Ovary (tissue), 9 donors: Measurements from ENCODE around the gene TAS2R39. TPM values are rescaled to one million over a fixed set of nuclear protein-coding genes. Genes with fewer than 3 reads are reported as not detected.

ENCODE experiments used
- DNase-seq, 5 donors: peaks; one replicate each; pipeline ENCODE4 v3.0.0-alpha.2; 2019 to 2020
- H3K27ac ChIP-seq, 2 donors: fragments of 200-600 bp; one replicate each; pipeline versions ENCODE4 v1.5.1 to v1.8.0; 2019 to 2022
- H3K27me3 ChIP-seq: fragments of 200-600 bp; one replicate; pipeline ENCODE4 v1.8.0; 2022
- H3K36me3 ChIP-seq: fragments of 200-600 bp; sonication (generic); one replicate; pipeline ENCODE4 v1.5.1; 2019
- H3K4me1 ChIP-seq: one replicate; pipeline ENCODE4 v1.8.1; 2013; ENCODE audit warnings: mild to moderate bottlenecking, moderate library complexity; ENCODE audit not compliant: insufficient read depth
- H3K4me3 ChIP-seq: fragments of 200-600 bp; sonication (generic); one replicate; pipeline ENCODE4 v1.5.1; 2017
- H3K9me3 ChIP-seq, 2 donors: fragments of 200-600 bp in 1 of 2; sonication (generic) in 1 of 2; one replicate each; pipeline versions ENCODE4 v1.5.1 to v1.8.1; 2013 to 2019; ENCODE audit warnings: mild to moderate bottlenecking in 1 of 2, moderate library complexity in 1 of 2
- EP300 ChIP-seq: sonication (generic); formaldehyde crosslinking; IDR thresholded peaks from one replicate; pipeline ENCODE4 v1.6.1; 2017; ENCODE audit warnings: antibody characterized with exemption
- POLR2A ChIP-seq: fragments of 450-650 bp; IDR thresholded peaks from one replicate; pipeline ENCODE4 v1.6.1; 2017; ENCODE audit warnings: antibody characterized with exemption, mild to moderate bottlenecking, moderate library complexity
- WGBS, 3 donors: extraction: QIAGEN DNeasy Blood & Tissue Kit in 1 of 3; methylation state at CpG; one replicate each; pipeline versions ENCODE4 v1.1.5 to v1.1.7; 2013 to 2017; 5-methylcytosine and 5-hydroxymethylcytosine counted together
- intact Hi-C, 4 donors: fragments of 100-400 bp; cut with DNase I; formaldehyde crosslinking; loops; one replicate each; pipeline versions ENCODE4 v1.11.0 to v1.15.1; 2022 to 2023
- polyA plus RNA-seq, 2 donors: library from polyadenylated mRNA; stranded (reverse); fragments of 200-250 nt in 1 of 2; fragments of 350-450 nt in 1 of 2; fragmentation: Illumina TruSeq in 1 of 2; extraction: RNeasy Lipid Tissue Mini Kit (QIAGEN cat#74804) in 1 of 2; gene quantifications; one replicate each; pipeline ENCODE4 v1.2.3, GENCODE V29; 2013 to 2014
- total RNA-seq, 7 donors: library from RNA; depleted of rRNA in 2 of 7; stranded (reverse); fragments of >200 nt in 2 of 7; fragmentation: NEBNext Ultra II Directional in 3 of 7; extraction: Animal tissue kit (Norgen Biotek cat#: 25700) in 3 of 7; gene quantifications; one replicate each; pipeline versions ENCODE4 v1.1.0 to v1.2.4, GENCODE V29; 2016 to 2023
- TF ChIP-seq, protein P1 (sequence below), 3 donors: fragments of 450-650 bp in 2 of 3; fragments of 200-600 bp in 1 of 3; IDR thresholded peaks; one replicate each; pipeline versions ENCODE4 v1.5.1 to v1.8.0; 2016 to 2022; ENCODE audit warnings: antibody characterized with exemption in 3 of 3, mild to moderate bottlenecking in 1 of 3
- donor health status: DM: no; HTN: no; CAD: no; lungs with moderate emphysema.
- donor health status: DM: no; HTN: no; CAD: no.
- donor health status: Bipolar disorder and iron deficiency.
- donor health status: DM: yes; HTN: yes; CAD: no.
- donor health status: DM: no; HTN: no; CAD: no.
- donor health status: DM: yes; HTN: yes; CAD: no.

The TAS2R39 gene
- total and polyA plus RNA-seq, 9 donors: not detected

DNA sequence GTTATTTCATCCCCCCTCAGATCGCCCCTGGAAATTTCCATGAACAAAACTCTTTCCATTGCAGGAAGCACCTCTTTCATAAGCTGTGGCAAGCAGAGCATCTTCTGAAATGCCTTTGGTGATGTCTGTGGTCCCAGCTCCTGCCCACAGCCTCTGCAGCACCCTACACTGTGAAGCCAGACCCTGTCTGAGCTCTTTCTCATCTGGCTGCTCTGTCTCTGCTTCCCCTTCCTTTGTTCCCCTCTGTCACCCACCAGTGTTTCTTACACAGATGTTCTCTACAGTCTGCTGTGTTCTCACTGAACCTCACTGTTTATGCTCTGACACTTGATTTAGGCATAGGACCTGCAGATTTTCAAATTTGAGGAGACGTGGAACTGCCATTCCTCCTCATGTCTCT is 1.9 kb upstream of the TAS2R39 start:
- no peaks in the 10 kb centered on the region for H3K27me3 ChIP-seq
- H3K27ac ChIP-seq: no peak overlapping the region
- TF ChIP-seq, protein P1, sequence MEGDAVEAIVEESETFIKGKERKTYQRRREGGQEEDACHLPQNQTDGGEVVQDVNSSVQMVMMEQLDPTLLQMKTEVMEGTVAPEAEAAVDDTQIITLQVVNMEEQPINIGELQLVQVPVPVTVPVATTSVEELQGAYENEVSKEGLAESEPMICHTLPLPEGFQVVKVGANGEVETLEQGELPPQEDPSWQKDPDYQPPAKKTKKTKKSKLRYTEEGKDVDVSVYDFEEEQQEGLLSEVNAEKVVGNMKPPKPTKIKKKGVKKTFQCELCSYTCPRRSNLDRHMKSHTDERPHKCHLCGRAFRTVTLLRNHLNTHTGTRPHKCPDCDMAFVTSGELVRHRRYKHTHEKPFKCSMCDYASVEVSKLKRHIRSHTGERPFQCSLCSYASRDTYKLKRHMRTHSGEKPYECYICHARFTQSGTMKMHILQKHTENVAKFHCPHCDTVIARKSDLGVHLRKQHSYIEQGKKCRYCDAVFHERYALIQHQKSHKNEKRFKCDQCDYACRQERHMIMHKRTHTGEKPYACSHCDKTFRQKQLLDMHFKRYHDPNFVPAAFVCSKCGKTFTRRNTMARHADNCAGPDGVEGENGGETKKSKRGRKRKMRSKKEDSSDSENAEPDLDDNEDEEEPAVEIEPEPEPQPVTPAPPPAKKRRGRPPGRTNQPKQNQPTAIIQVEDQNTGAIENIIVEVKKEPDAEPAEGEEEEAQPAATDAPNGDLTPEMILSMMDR (IDR thresholded peaks at IDR 0.05): no peak
- TF ChIP-seq POLR2A (no peak), EP300 (no peak)
- H3K9me3 ChIP-seq: no peaks in the 10 kb centered on the region
- 73 to 89% (median 75%) methylated on average over 2 of the region's 2 CpGs for WGBS, 3 donors
- H3K36me3 ChIP-seq: no peaks in the 10 kb centered on the region
- no peak overlapping the region for H3K4me3 ChIP-seq
- H3K4me1 ChIP-seq: no peaks in the 10 kb centered on the region
- intact Hi-C loops: no loop called here
- no peak for DNase-seq

DNA sequence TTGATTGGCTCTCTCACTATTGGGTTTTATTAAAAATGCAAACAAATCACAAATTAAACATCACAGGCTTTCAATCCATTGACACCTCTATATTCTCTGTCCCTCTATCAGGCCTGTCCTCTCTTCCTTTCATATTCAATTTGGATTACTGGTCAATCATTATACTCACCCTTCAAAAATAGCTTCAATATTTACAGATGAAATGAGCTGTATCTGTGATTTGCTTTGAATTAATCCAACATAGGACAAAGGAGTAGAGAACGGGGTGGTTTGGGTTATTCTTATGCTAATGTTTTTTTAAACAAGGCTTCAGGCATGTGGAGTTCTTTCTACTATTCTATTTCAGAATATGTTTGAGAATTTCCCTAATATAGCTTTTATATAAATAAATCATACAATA is 2.3 kb downstream of the TAS2R39 start:
- TF ChIP-seq EP300 (no peak), POLR2A (no peak)
- TF ChIP-seq, protein P1 (IDR thresholded peaks at IDR 0.05): no peak
- Histone ChIP-seq H3K27me3 (no peaks in the 10 kb centered on the region), H3K4me1 (no peaks in the 10 kb centered on the region), H3K9me3 (no peaks in the 10 kb centered on the region), H3K27ac (no peak overlapping the region), H3K36me3 (no peaks in the 10 kb centered on the region), H3K4me3 (no peak overlapping the region)
- DNase-seq: no peak
- WGBS, 3 donors: 41 to 47% (median 45%) methylated on average over 1 of the region's 1 CpG
- intact Hi-C loops: no loop called here

DNA sequence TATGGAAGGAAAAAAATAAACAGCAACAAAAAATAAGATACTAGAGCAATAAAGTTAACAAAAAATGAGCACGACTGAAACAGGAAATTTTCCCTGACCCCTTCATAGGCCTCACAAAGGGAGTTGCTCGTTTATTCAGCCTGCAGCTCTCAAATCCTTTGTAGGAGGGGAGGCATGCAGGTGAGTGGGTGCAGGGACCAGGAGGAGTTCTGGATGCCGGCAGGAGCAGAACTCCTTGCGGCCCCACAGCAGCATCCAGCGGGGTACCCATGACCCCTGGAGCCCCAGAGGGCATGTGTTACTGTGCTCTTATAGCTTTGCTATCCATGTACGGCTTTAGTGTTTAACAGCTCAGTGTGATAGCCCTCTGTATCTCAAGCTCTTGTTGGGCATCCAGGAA is 5.8 kb downstream of the TAS2R39 start:
- no peaks in the 10 kb centered on the region for H3K9me3 ChIP-seq
- no peaks in the 10 kb centered on the region for H3K4me1 ChIP-seq
- WGBS, 3 donors: 34 to 46% (median 37%) methylated on average over 6 of the region's 6 CpGs
- no peak overlapping the region for H3K27ac ChIP-seq
- H3K36me3 ChIP-seq: no peaks in the 10 kb centered on the region
- H3K27me3 ChIP-seq: no peaks in the 10 kb centered on the region
- DNase-seq: no peak
- intact Hi-C loops: no loop called here
- TF ChIP-seq, protein P1 (IDR thresholded peaks at IDR 0.05): no peak
- TF ChIP-seq POLR2A (no peak), EP300 (no peak)
- H3K4me3 ChIP-seq: no peak overlapping the region

DNA sequence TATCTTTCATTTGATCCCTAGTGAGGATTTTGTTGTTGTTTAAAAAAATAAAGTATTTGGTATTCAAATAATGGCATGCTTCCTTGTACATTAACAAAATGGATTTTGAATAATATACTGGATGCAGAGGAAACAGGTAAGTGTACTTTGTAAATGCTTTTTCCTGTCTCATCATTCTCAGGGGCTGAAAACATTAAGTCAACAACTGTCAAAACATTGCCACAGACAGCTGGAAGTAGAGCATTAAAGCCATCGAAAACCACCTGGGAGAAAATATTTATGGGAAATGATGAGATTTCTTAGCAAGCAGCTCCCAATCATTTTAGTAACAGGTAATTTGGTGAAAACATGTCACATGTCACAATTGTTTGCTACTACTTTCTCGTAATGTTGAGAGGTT is 10.7 kb downstream of the TAS2R39 start:
- DNase-seq: no peak
- intact Hi-C loops: no loop called here

More for the DNA sequence above, 10.7 kb downstream of the TAS2R39 start:
- WGBS, 3 donors: 70 to 81% (median 74%) methylated on average over 2 of the region's 2 CpGs
- Histone ChIP-seq H3K9me3 (no peaks in the 10 kb centered on the region), H3K4me1 (no peaks in the 10 kb centered on the region), H3K36me3 (no peaks in the 10 kb centered on the region), H3K27ac (no peak overlapping the region), H3K27me3 (no peaks in the 10 kb centered on the region), H3K4me3 (no peak overlapping the region)
- TF ChIP-seq, protein P1 (IDR thresholded peaks at IDR 0.05): no peak
- TF ChIP-seq POLR2A: no peak
- no peak for TF ChIP-seq EP300
